WERI-Rb-1 (cell line): ENCODE data around the gene NTNG2.
A peak's percentile ranks its signal among the peaks of the same experiment; 100 is the strongest.

Source experiments
- DNase-seq: peaks from one replicate; pipeline ENCODE4 v3.0.0-alpha.2; 2020
- H3K27ac ChIP-seq: fragments of 250-450 bp; sonication (Bioruptor Pico); 2 replicates; pipeline ENCODE4 v1.5.1; 2020; ENCODE audit warnings: mild to moderate bottlenecking, moderate library complexity
- H3K27me3 ChIP-seq: fragments of 250-450 bp; sonication (Bioruptor Pico); 2 replicates; pipeline ENCODE4 v1.5.1; 2021; ENCODE audit warnings: mild to moderate bottlenecking, low read depth, moderate library complexity; ENCODE audit not compliant: insufficient read depth, severe bottlenecking
- H3K36me3 ChIP-seq: fragments of 250-450 bp; sonication (Bioruptor Pico); 2 replicates; pipeline ENCODE4 v1.5.1; 2020; ENCODE audit warnings: mild to moderate bottlenecking, moderate library complexity
- H3K4me3 ChIP-seq: 2 replicates; pipeline ENCODE4 v1.5.1; 2011; ENCODE audit warnings: low read depth, mild to moderate bottlenecking, control low read depth, low read length
- H3K9me3 ChIP-seq: fragments of 250-450 bp; sonication (Bioruptor Pico); 2 replicates; pipeline ENCODE4 v1.5.1; 2021; ENCODE audit warnings: mild to moderate bottlenecking, moderate library complexity; ENCODE audit not compliant: severe bottlenecking
- CTCF ChIP-seq: IDR thresholded peaks from 2 replicates; pipeline ENCODE4 v1.5.1; 2011; ENCODE audit warnings: low read depth, mild to moderate bottlenecking, control low read depth, inconsistent platforms, low read length

Gene NTNG2

GRCh38 chr9:132242621-132243155 is 80.8 kb downstream of the NTNG2 start:
- H3K27me3 ChIP-seq, result no peaks in the 10 kb centered on the region
- peak; percentile 55 for DNase-seq
- no peaks in the 10 kb centered on the region for H3K9me3 ChIP-seq
- TF ChIP-seq CTCF, result no peak
- H3K4me3 ChIP-seq, result peak overlapping the region; percentile 69
- H3K27ac ChIP-seq, result peak overlapping the region; percentile 61
- H3K36me3 ChIP-seq, result no peaks in the 10 kb centered on the region

DNA sequence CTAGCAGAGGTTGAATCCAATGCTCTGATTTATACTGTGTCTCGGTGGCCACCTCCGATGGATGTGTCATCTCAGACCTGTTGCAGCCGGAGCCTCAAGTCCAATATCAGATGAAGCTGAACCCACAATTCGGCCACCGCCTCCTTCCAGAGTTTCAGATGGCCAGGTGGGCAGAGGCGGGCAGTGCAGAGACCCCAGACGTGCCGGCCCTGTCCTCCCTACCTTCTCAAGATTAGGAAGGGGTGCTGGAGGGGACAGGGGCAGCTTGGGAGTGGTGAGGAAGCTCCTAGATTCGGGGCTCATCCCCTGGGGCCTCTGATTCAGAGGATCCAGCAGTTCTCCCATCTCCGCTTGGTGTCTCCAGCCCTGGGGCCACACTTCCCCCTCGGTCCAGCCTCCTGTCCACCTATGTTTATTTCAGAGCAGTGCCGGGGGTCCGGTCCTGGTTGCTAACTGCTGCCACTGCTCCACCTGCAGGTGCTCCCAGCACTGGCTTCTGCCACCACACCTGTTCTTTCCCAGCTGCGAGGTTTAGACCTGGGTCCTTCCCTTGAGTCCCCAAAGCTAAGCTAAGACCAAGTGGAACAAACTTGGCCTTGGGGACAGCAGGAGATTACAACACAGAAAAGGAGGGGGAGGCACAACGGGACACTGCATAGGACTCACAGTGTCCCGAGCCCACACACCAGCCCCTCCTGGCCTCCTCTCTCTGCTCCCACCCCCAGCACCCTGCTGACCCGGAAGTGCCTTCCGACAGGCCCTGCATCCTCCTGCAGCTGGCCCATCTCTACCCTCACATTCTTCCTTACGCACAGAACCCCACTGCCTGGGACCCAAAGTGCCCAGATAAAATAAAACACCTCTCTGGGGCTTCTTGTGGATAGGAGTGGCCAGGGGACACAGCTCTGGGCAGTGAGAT is 81.6 kb downstream of the NTNG2 start:
- no peaks in the 10 kb centered on the region for H3K27me3 ChIP-seq

DNA sequence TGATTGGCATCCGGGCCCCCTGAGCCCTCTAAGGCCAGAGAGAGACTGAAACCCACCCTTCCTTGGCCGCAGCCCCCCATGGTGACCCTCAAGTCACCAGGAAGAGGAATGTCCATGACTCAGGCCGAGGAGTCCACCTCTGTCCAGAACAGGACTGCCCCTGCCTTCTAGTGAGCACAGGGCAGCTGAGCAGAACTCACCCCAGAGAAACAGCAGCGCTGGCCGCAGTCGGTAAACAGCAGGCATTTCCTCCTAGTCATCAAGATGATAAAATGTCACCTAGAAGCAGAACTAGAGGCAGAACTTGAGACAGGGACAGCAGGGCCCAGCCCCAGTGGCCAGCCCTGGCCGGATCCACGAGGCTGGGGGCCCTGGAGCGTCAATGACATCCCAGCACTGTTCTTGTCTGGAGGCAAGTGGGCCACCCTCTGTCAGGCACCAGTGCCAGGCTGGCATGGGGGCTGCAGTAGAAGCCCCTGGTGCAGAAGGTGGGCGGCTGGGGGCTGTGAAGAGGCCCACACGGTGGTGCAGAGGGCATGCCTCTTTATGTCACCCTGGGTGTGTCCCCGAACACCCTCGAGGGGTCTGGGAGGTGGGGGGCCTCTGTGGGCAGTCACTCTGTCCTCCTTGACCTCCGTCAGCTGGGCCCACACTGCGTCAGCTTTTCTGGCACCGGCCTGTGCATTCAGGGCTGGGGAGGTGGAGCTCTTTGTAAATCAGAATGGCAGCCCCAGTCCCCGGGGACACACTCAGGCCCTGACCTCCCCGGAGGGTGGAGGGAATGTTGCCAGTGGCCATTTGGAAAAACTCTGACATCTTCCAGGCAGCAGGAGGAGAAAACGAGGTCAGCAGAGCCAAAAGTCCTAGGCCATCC is 83.0 kb downstream of the NTNG2 start:
- Histone ChIP-seq H3K9me3 (no peaks in the 10 kb centered on the region), H3K36me3 (no peaks in the 10 kb centered on the region), H3K4me3 (no peak overlapping the region), H3K27ac (no peak overlapping the region), H3K27me3 (no peaks in the 10 kb centered on the region)
- no peak for DNase-seq
- TF ChIP-seq CTCF, result no peak

More for the DNA sequence above, 81.6 kb downstream of the NTNG2 start:
- H3K36me3 ChIP-seq, result no peaks in the 10 kb centered on the region
- H3K9me3 ChIP-seq, result no peaks in the 10 kb centered on the region
- peak overlapping the region; percentile 69; the same call in 1 of the 2 replicates for H3K4me3 ChIP-seq
- DNase-seq, result peak; percentile 53
- no peak overlapping the region for H3K27ac ChIP-seq
- TF ChIP-seq CTCF, result peak; percentile 49

DNA sequence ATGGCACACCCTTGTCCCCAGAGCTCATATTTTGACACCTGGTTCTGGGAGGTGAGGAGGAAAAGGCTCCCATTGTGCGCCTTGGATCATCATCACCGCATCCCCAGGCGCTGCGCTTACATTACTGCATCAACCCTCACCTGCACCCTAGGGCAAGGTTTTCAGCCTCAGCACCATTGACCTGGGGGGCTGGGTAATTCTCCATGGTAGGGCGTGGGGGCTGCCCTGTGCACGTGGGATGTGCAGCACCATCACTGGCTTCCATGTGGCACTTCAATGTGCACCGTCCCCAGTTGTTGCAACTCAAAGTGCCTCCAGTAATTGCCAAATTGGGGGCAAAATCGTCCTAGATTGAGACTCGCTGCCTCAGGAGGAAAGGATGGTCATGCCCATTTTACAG is 83.6 kb downstream of the NTNG2 start:
- no peaks in the 10 kb centered on the region for H3K27me3 ChIP-seq
- H3K36me3 ChIP-seq, result no peaks in the 10 kb centered on the region
- H3K4me3 ChIP-seq, result no peak overlapping the region
- no peak for DNase-seq
- H3K9me3 ChIP-seq, result no peaks in the 10 kb centered on the region
- TF ChIP-seq CTCF, result no peak
- no peak overlapping the region for H3K27ac ChIP-seq

- no peak for DNase-seq
- Histone ChIP-seq H3K4me3 (no peak overlapping the region), H3K27me3 (no peaks in the 10 kb centered on the region), H3K36me3 (no peaks in the 10 kb centered on the region), H3K9me3 (peaks cover 18% of the 10 kb centered on the region), H3K27ac (no peak overlapping the region)
- TF ChIP-seq CTCF, result no peak
These were observed 86.1 kb downstream of the NTNG2 start for GRCh38 chr9:132247942-132248341.
